Measurements from ENCODE around the gene ABCC3. TPM values are rescaled to one million over a fixed set of nuclear protein-coding genes. Genes with fewer than 3 reads are reported as not detected.

The ABCC3 gene
- total RNA-seq: 1.6 and 3.3 TPM in 2 replicates

GRCh38 chr17:50634224-50634914, at the start of gene ABCC3:
Gene ABCC3, plus strand, starts transcription at chr17:50634881. Its CDS starts 56 bp downstream, at chr17:50634937.

GRCh38 chr17:50707289-50708049, 72.8 kb downstream of the ABCC3 start, which contains the start of gene ANKRD40:
Gene ANKRD40, minus strand, starts transcription at chr17:50707914. Its CDS starts 260 bp downstream, at chr17:50707654.

GRCh38 chr17:50719144-50719923, 84.7 kb downstream of the ABCC3 start, which contains the start of gene LUC7L3:
Gene LUC7L3, plus strand, starts transcription at chr17:50719603. Its CDS starts 130 bp downstream, at chr17:50719733.

Other genes starting within 250 kb of the ABCC3 start
- gene LRRC59, start 237.4 kb upstream of the ABCC3 start, total RNA-seq: 196 and 216 TPM in 2 replicates
- gene ACSF2, start 208.7 kb upstream of the ABCC3 start, total RNA-seq: 10.7 and 16.7 TPM in 2 replicates
- gene CHAD, start 166.0 kb upstream of the ABCC3 start, total RNA-seq: not detected in 2 replicates
- gene RSAD1, start 156.0 kb upstream of the ABCC3 start, total RNA-seq: 19.6 and 28.9 TPM in 2 replicates
- under 0.01 and 1.4 TPM in 2 replicates for gene MYCBPAP, start 126.4 kb upstream of the ABCC3 start, total RNA-seq
- gene EPN3, start 102.1 kb upstream of the ABCC3 start, total RNA-seq: under 0.01 and 0.15 TPM in 2 replicates
- 32.2 and 32.8 TPM in 2 replicates for gene SPATA20, start 87.7 kb upstream of the ABCC3 start, total RNA-seq
- gene CACNA1G, start 74.2 kb upstream of the ABCC3 start, total RNA-seq: not detected in 2 replicates
- gene ANKRD40, start 73.0 kb downstream of the ABCC3 start, total RNA-seq: 32.2 and 39.1 TPM in 2 replicates
- gene LUC7L3, start 84.7 kb downstream of the ABCC3 start, total RNA-seq: 24.4 and 36.5 TPM in 2 replicates
- not detected in 2 replicates for gene ANKRD40CL, start 132.6 kb downstream of the ABCC3 start, total RNA-seq
- not detected in 2 replicates for gene WFIKKN2, start 200.7 kb downstream of the ABCC3 start, total RNA-seq
- 1.9 and 4.1 TPM in 2 replicates for gene TOB1, start 231.5 kb downstream of the ABCC3 start, total RNA-seq